Memory B cell (primary cell): ENCODE measurements around the gene PNMT.
A peak's percentile ranks its signal among the peaks of the same experiment; 100 is the strongest.
"Not testable (repeated sequence)": the region's sequence is repeated elsewhere in the genome, so short reads cannot be mapped to it uniquely, and the experiment has no call there.

Experiments
- ATAC-seq: fragments of 150-1000 bp; cut with Tn5 transposase; 2 replicates; pipeline ENCODE4 v1.10.0; 2021; ENCODE audit warnings: low read depth, mild to moderate bottlenecking, moderate library complexity
- DNase-seq, 2 donors: peaks; one replicate each; pipeline ENCODE4 v3.0.0; 2022; ENCODE audit warnings: low spot score in 2 of 2
- H3K27ac Mint-ChIP-seq: one replicate; pipeline ENCODE4 v1.8.0; 2022; ENCODE audit warnings: mild to moderate bottlenecking, moderate library complexity, mixed read lengths
- H3K27me3 Mint-ChIP-seq: one replicate; pipeline ENCODE4 v1.8.0; 2022; ENCODE audit warnings: mixed read lengths
- H3K36me3 Mint-ChIP-seq: one replicate; pipeline ENCODE4 v1.8.0; 2022; ENCODE audit warnings: mild to moderate bottlenecking, mixed read lengths
- H3K4me1 Mint-ChIP-seq: one replicate; pipeline ENCODE4 v1.8.0; 2022; ENCODE audit warnings: mixed read lengths
- H3K4me3 Mint-ChIP-seq: one replicate; pipeline ENCODE4 v1.8.0; 2022; ENCODE audit warnings: mild to moderate bottlenecking, moderate library complexity, mixed read lengths
- H3K9me3 Mint-ChIP-seq: one replicate; pipeline ENCODE4 v1.8.0; 2022; ENCODE audit warnings: mixed read lengths

PNMT gene

DNA sequence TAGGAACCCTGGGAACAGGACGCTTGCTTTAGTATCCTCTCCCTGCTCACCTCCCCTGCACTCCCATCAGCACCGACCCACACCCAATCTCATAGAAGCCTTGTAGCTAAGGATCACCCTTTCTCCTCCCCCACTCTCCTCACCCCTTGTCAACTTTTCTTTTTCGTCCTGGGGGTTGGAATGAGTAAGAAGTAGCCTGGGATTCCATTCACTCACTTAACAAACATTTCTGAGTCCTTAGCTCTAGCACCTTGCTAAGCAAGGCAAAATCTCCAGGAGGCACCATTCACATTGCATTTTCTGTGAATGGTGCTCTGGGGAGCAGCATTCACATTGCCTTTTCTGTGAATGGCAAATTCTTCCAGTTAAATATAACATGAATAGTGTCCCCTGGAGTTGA is 20.7 kb downstream of the PNMT start:
- Mint-ChIP-seq H3K9me3 (peaks cover 4% of the 10 kb centered on the region), H3K4me3 (peak overlapping the region; percentile 98), H3K4me1 (peaks cover 19% of the 10 kb centered on the region), H3K27me3 (no peaks in the 10 kb centered on the region), H3K36me3 (peaks cover 17% of the 10 kb centered on the region), H3K27ac (peak overlapping the region; percentile 95)
- no peak for DNase-seq
- no peak for ATAC-seq

DNA sequence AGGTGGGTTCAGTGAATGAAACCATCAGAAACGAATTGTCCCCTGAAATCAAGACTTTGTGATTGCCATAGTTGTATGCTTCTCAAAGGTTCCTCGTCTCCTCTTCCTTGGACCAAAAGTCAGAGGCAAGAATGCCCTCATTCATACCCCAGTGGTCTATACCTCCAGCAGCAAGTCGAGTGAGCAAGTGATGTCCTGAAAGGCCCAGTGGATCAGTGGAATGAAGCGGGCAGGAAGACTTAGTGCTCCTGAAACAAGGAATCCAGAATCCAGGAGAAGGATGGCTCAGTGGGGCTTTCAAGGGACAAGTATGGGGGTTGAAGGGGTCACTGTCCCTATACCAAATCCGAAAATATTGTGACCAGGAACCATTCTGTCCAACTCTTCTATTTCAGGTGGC is 26.3 kb downstream of the PNMT start:
- no peak for ATAC-seq
- Mint-ChIP-seq H3K4me3 (no peak overlapping the region), H3K9me3 (no peaks in the 10 kb centered on the region), H3K4me1 (peaks cover 1% of the 10 kb centered on the region), H3K36me3 (peaks cover 11% of the 10 kb centered on the region), H3K27ac (no peak overlapping the region), H3K27me3 (peaks cover 9% of the 10 kb centered on the region)
- no peak for DNase-seq

DNA sequence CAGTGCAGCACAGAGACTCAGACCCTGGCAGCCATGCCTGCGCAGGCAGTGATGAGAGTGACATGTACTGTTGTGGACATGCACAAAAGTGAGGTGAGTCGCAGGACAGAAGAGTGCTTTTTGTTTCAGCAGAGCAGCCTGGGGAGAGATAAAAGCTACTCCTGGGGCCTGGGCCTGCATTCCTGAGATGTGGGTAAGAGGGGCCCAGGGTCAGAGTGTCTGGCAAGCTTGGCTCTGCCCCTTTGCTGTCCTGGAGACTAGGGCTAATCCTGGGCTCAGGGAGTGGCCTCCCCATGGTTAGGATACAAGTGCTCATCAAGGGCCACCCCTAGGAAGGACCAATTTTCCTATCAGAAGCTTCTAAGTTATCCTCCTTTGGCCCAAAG is 26.8 kb downstream of the PNMT start:
- ATAC-seq (no peak), DNase-seq (no peak)
- H3K4me1 Mint-ChIP-seq = peaks cover 4% of the 10 kb centered on the region
- no peak overlapping the region for H3K27ac Mint-ChIP-seq
- peaks cover 13% of the 10 kb centered on the region for H3K36me3 Mint-ChIP-seq
- no peaks in the 10 kb centered on the region for H3K9me3 Mint-ChIP-seq
- peaks cover 12% of the 10 kb centered on the region for H3K27me3 Mint-ChIP-seq
- H3K4me3 Mint-ChIP-seq = no peak overlapping the region

DNA sequence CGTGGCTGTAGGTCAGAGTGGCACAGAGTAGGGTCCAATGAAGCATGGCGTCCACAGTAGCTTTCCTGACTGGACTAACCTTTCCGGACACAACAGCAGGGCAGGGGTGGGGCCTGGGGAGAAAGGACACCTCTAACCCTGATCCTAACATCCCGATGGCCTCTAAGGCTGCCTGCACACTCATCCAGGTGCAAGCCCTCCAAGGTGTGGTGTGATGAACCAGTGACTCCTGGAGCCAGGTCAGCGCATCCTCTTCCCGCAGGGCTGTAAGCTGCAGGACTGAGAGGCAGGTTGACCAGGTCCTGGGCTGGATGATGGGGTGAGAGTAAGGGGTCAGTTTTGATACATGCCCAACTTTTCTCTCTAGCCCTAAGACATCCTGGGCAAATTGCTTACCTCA is 28.5 kb downstream of the PNMT start:
- no peak for DNase-seq
- peaks cover 21% of the 10 kb centered on the region for H3K27me3 Mint-ChIP-seq
- H3K4me1 Mint-ChIP-seq = peaks cover 4% of the 10 kb centered on the region
- no peak overlapping the region for H3K4me3 Mint-ChIP-seq
- no peaks in the 10 kb centered on the region for H3K9me3 Mint-ChIP-seq
- peaks cover 13% of the 10 kb centered on the region for H3K36me3 Mint-ChIP-seq
- no peak for ATAC-seq
- no peak overlapping the region for H3K27ac Mint-ChIP-seq

DNA sequence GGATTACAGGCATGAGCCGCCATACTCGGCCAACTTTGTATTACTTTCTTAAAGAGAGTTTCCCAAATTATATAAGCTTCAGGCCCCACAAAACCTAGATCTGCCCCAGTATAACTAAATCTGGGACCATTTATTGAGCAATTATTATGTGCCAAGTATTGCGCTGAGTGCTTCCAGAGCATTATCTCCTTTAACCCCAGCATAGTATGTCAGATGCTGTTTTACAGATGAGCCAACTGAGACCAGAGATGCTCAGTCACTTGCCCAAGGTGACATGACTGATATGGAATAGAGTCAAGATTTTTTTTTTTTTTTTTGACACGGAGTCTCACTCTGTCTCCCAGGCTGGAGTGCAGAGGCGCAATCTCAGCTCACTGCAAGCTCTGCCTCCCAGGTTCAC is 29.7 kb downstream of the PNMT start:
- no peak for DNase-seq
- Mint-ChIP-seq H3K27me3 (peaks cover 22% of the 10 kb centered on the region), H3K4me3 (no peak overlapping the region), H3K9me3 (no peaks in the 10 kb centered on the region), H3K36me3 (peaks cover 13% of the 10 kb centered on the region), H3K4me1 (peaks cover 4% of the 10 kb centered on the region), H3K27ac (no peak overlapping the region)
- no peak for ATAC-seq

- not testable (repeated sequence) for H3K4me1 Mint-ChIP-seq, ATAC-seq, H3K27ac Mint-ChIP-seq, DNase-seq, H3K36me3 Mint-ChIP-seq, H3K9me3 Mint-ChIP-seq
- H3K27me3 Mint-ChIP-seq = peaks cover 22% of the 10 kb centered on the region
- peak overlapping the region; percentile 67 for H3K4me3 Mint-ChIP-seq
These were observed 31.0 kb downstream of the PNMT start for GRCh38 chr17:39699157-39699817.

- peaks cover 22% of the 10 kb centered on the region for H3K27me3 Mint-ChIP-seq
- peak within 1 kb of the TSS; percentile 67 for H3K4me3 Mint-ChIP-seq
- peaks cover 9% of the 10 kb centered on the region for H3K4me1 Mint-ChIP-seq
- DNase-seq = no peak
- ATAC-seq = no peak
- peaks cover 5% of the 10 kb centered on the region for H3K36me3 Mint-ChIP-seq
- H3K27ac Mint-ChIP-seq = no peak within 1 kb of the TSS
- no peaks in the 10 kb centered on the region for H3K9me3 Mint-ChIP-seq
These were observed 31.5 kb downstream of the PNMT start, which contains the start of gene ERBB2 for GRCh38 chr17:39699818-39700147. ERBB2 (plus strand) TSS chr17:39700064; CDS start chr17:39700239, 175 bp downstream.

- ATAC-seq (no peak), DNase-seq (no peak)
- H3K27me3 Mint-ChIP-seq = peaks cover 22% of the 10 kb centered on the region
- peak overlapping the region; percentile 8 for H3K4me3 Mint-ChIP-seq
- no peaks in the 10 kb centered on the region for H3K9me3 Mint-ChIP-seq
- peaks cover 5% of the 10 kb centered on the region for H3K36me3 Mint-ChIP-seq
- H3K27ac Mint-ChIP-seq = no peak overlapping the region
- H3K4me1 Mint-ChIP-seq = peaks cover 9% of the 10 kb centered on the region
These were observed 32.1 kb downstream of the PNMT start for GRCh38 chr17:39700148-39700987.

- H3K27ac Mint-ChIP-seq = no peak overlapping the region
- H3K36me3 Mint-ChIP-seq = peaks cover 2% of the 10 kb centered on the region
- no peaks in the 10 kb centered on the region for H3K9me3 Mint-ChIP-seq
These were observed 32.9 kb downstream of the PNMT start for GRCh38 chr17:39701012-39701783.

DNA sequence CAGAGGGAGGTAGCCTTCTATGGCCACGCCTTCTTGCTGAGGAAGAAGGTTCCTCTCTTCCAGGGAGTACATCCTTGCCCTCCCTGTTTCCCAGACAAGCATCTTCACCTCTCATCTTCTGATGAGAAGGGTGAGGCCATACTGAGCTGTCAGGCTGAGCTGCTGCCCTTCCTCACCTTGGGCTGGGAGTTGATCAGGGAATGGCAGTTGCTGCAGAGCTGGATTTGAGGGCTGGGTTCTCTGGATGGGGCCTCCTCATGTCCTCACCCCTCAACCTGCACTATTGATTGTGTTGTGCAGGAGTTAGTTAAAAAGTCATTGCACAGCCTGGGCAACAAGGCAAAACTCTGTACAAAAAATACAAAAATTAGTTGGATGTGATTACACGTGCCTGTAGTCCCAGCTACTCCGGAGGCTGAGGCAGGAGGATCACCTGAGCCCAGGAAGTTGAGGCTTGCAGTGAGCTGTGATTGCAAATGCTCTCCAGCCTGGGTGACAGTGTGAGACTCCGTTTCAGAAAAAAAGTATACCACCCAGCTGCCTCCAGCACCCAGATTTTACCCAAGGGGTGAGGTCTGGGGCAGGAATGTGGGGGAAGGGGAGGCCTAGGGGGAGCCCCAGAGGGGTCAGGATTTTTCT is 33.6 kb downstream of the PNMT start:
- DNase-seq (no peak), ATAC-seq (no peak)
- Mint-ChIP-seq H3K27ac (no peak overlapping the region), H3K4me1 (peaks cover 9% of the 10 kb centered on the region), H3K27me3 (peaks cover 20% of the 10 kb centered on the region), H3K4me3 (no peak overlapping the region), H3K9me3 (no peaks in the 10 kb centered on the region), H3K36me3 (peaks cover 2% of the 10 kb centered on the region)

More at GRCh38 chr17:39701012-39701783, 32.9 kb downstream of the PNMT start:
- DNase-seq (no peak), ATAC-seq (no peak)
- Mint-ChIP-seq H3K27me3 (peaks cover 22% of the 10 kb centered on the region), H3K4me3 (peak overlapping the region; percentile 8), H3K4me1 (peaks cover 9% of the 10 kb centered on the region)

- peak; percentile 88 for ATAC-seq
- Mint-ChIP-seq H3K4me1 (peaks cover 14% of the 10 kb centered on the region), H3K36me3 (peaks cover 2% of the 10 kb centered on the region), H3K9me3 (no peaks in the 10 kb centered on the region), H3K27ac (peak overlapping the region; percentile 29), H3K4me3 (no peak overlapping the region), H3K27me3 (peaks cover 19% of the 10 kb centered on the region)
- DNase-seq = no peak
These were observed 34.9 kb downstream of the PNMT start for GRCh38 chr17:39702901-39703893.

- H3K36me3 Mint-ChIP-seq = peaks cover 2% of the 10 kb centered on the region
- DNase-seq (no peak), ATAC-seq (no peak)
- H3K27ac Mint-ChIP-seq = peak overlapping the region; percentile 29
- H3K4me1 Mint-ChIP-seq = peaks cover 14% of the 10 kb centered on the region
- H3K9me3 Mint-ChIP-seq = no peaks in the 10 kb centered on the region
- peaks cover 19% of the 10 kb centered on the region for H3K27me3 Mint-ChIP-seq
- H3K4me3 Mint-ChIP-seq = no peak overlapping the region
These were observed 35.7 kb downstream of the PNMT start for GRCh38 chr17:39703913-39704312.
